HCT116 (cell line): ENCODE data around the gene LKAAEAR1. TPM values are rescaled to one million over a fixed set of nuclear protein-coding genes. Genes with fewer than 3 reads are reported as not detected.

Source experiments
- ATAC-seq: fragments of 200-7000 bp; cut with Tn5 transposase; 2 replicates; pipeline ENCODE4 v1.9.1; 2020; ENCODE audit warnings: mild to moderate bottlenecking, moderate library complexity
- BruUV-seq: library from RNA; stranded (reverse); fragments of 400-500 nt; replicated peaks from 2 replicates; lab custom pipeline; 2021; lab: Mats Ljungman, UMichigan
- CTCF ChIA-PET: fragments of 300-600 bp; sonication (Branson Sonifier 250); formaldehyde crosslinking; loops from one replicate; lab custom pipeline; 2021; ENCODE audit warnings: antibody characterized with exemption; lab: Charles Lee
- POLR2A ChIA-PET: fragments of 300-600, 350-600 bp; sonication (Branson Sonifier 250); formaldehyde crosslinking; loops from one replicate; lab custom pipeline; 2021; ENCODE audit warnings: antibody characterized with exemption; lab: Charles Lee
- RAD21 ChIA-PET, 2 experiments: fragments of 300-600 bp; sonication (Branson Sonifier 250); formaldehyde crosslinking; loops; one replicate each; lab custom pipeline; 2023; ENCODE audit warnings: low total read pairs in 2 of 2; ENCODE audit not compliant: uncharacterized antibody in 2 of 2, unreplicated experiment in 2 of 2, low non-redundant PET in 1 of 2; lab: Charles Lee
- DNase-seq: peaks from one replicate; pipeline ENCODE4 v3.0.0-alpha.2; 2010; ENCODE audit warnings: low read depth, low spot score
- H2AFZ ChIP-seq: fragments of 200-600 bp; shearing (Covaris generic), sonication (generic); 2 replicates; pipeline ENCODE4 v1.6.1; 2017; ENCODE audit warnings: low read depth, mixed run types, mixed read lengths, antibody characterized with exemption, low read length; ENCODE audit not compliant: poor library complexity, severe bottlenecking
- H3K27ac ChIP-seq: 2 replicates; pipeline ENCODE4 v1.5.1; 2012; ENCODE audit warnings: low read depth, low read length
- H3K27me3 ChIP-seq: fragments of 200-600 bp; sonication (generic); 2 replicates; pipeline ENCODE4 v1.6.1; 2016; ENCODE audit warnings: mixed run types, low read length, mixed read lengths; ENCODE audit not compliant: insufficient read depth
- H3K36me3 ChIP-seq, 2 experiments: fragments of 200-500 bp in 1 of 2; fragments of 200-600 bp in 1 of 2; sonication (Bioruptor generic) in 1 of 2; sonication (generic) in 1 of 2; 2 replicates each; pipeline versions ENCODE4 v1.5.1 to v1.6.1; 2014 to 2016; ENCODE audit warnings: low read length in 2 of 2, inconsistent platforms in 1 of 2, mixed read lengths in 1 of 2, mixed run types in 1 of 2; ENCODE audit not compliant: insufficient read depth in 2 of 2, control insufficient read depth in 1 of 2
- H3K4me1 ChIP-seq, 2 experiments: fragments of 200-600 bp in 1 of 2; sonication (generic) in 1 of 2; 2 replicates each; pipeline versions ENCODE4 v1.5.1 to v1.6.1; 2012 to 2017; ENCODE audit warnings: low read length in 2 of 2, inconsistent platforms in 1 of 2, mild to moderate bottlenecking in 1 of 2, mixed read lengths in 1 of 2, mixed run types in 1 of 2, moderate library complexity in 1 of 2; ENCODE audit not compliant: insufficient read depth in 2 of 2, control insufficient read depth in 1 of 2
- H3K4me2 ChIP-seq: fragments of 200-600 bp; sonication (generic); 2 replicates; pipeline ENCODE4 v1.6.1; 2017; ENCODE audit warnings: mixed run types, low read length, mixed read lengths
- H3K4me3 ChIP-seq, 2 experiments: fragments of 200-600 bp in 1 of 2; sonication (generic) in 1 of 2; replicated peaks in 1 of 2; 2 replicates each; pipeline ENCODE4 v1.5.1; 2011 to 2016; ENCODE audit warnings: low read length in 2 of 2, control low read depth in 1 of 2, low read depth in 1 of 2, mild to moderate bottlenecking in 1 of 2, mixed read lengths in 1 of 2, mixed run types in 1 of 2
- H3K79me2 ChIP-seq: fragments of 200-600 bp; sonication (generic); 2 replicates; pipeline ENCODE4 v1.6.1; 2017; ENCODE audit warnings: mild to moderate bottlenecking, mixed run types, low read length, moderate library complexity, mixed read lengths; ENCODE audit not compliant: insufficient read depth
- H3K9ac ChIP-seq: fragments of 200-600 bp; sonication (generic); 2 replicates; pipeline ENCODE4 v1.6.1; 2016; ENCODE audit warnings: low read length, mixed read lengths
- H3K9me2 ChIP-seq: fragments of 200-600 bp; sonication (generic), shearing (Covaris generic); 2 replicates; pipeline ENCODE4 v1.6.1; 2017; ENCODE audit warnings: mixed run types, mild to moderate bottlenecking, moderate library complexity; ENCODE audit not compliant: insufficient read depth
- H3K9me3 ChIP-seq, 2 experiments: fragments of 200-500 bp in 1 of 2; fragments of 200-600 bp in 1 of 2; sonication (Bioruptor generic) in 1 of 2; sonication (generic) in 1 of 2; 2 replicates each; pipeline ENCODE4 v1.6.1; 2014 to 2017; ENCODE audit warnings: low read length in 2 of 2, mixed read lengths in 2 of 2, inconsistent platforms in 1 of 2, low read depth in 1 of 2, mild to moderate bottlenecking in 1 of 2, mixed run types in 1 of 2, moderate library complexity in 1 of 2; ENCODE audit not compliant: control insufficient read depth in 1 of 2, insufficient read depth in 1 of 2
- H4K20me1 ChIP-seq: fragments of 200-600 bp; sonication (generic), shearing (Covaris generic); 2 replicates; pipeline ENCODE4 v1.6.1; 2017; ENCODE audit warnings: mixed run types, mild to moderate bottlenecking, moderate library complexity; ENCODE audit not compliant: insufficient read depth
- REST ChIP-seq: IDR thresholded peaks from 2 replicates; pipeline ENCODE4 v1.6.1; 2012; ENCODE audit warnings: low read depth
- ZNF274 ChIP-seq: fragments of 200-500 bp; sonication (Bioruptor generic); IDR thresholded peaks from 2 replicates; pipeline ENCODE4 v1.6.1; 2014; ENCODE audit warnings: mild to moderate bottlenecking, low read depth, low read length, inconsistent platforms
- intact Hi-C: fragments of 100-400 bp; cut with micrococcal nuclease; formaldehyde crosslinking; loops from 2 replicates; pipeline ENCODE4 v1.10.0; 2022
- total RNA-seq: library from RNA; stranded (reverse); gene quantifications from one replicate; pipeline ENCODE4 v1.2.1, GENCODE V29; 2021; ENCODE audit not compliant: unreplicated experiment

LKAAEAR1 gene
- total RNA-seq, 1 experiment from 2014 or later: not detected

- ChIA-PET CTCF (interaction anchor here (1.0 to 1.5 kb wide), 5 partner anchors 9 to 198 kb away, joined by 3 to 8 read pairs (median 4); partner anchors contain the start of gene TPD52L2), RAD21 (interaction anchor here in 1 of 2 experiments (1.8 kb wide), 1 partner anchor 25 kb away, joined by 5 read pairs; no protein-coding TSS in a partner anchor), POLR2A (interaction anchor here (0.7 to 1.0 kb wide), 4 partner anchors 10 to 198 kb away, joined by 4 to 7 read pairs (median 5); partner anchors contain the start of genes PRPF6 and TPD52L2)
- peak overlapping the region; percentile 76 for H3K27ac ChIP-seq
- no peaks in the 10 kb centered on the region for H3K9me3 ChIP-seq
- peak overlapping the region; percentile 78 for H3K9ac ChIP-seq
- no peaks in the 10 kb centered on the region for H3K79me2 ChIP-seq
- no peaks in the 10 kb centered on the region for H3K27me3 ChIP-seq
- no peaks in the 10 kb centered on the region for H3K9me2 ChIP-seq
- ATAC-seq (no peak), DNase-seq (no peak)
- BruUV-seq: no TSS peak
- intact Hi-C loops: no loop called here
- H3K36me3 ChIP-seq: no peaks in the 10 kb centered on the region
- H4K20me1 ChIP-seq: no peaks in the 10 kb centered on the region
- peak overlapping the region; percentile 84 for H3K4me2 ChIP-seq
- peaks cover 42 to 54% of the 10 kb centered on the region in 2 experiments for H3K4me1 ChIP-seq
- TF ChIP-seq REST: no peak
- no peak for TF ChIP-seq ZNF274
- peak overlapping the region; percentile 78 to 84 for H3K4me3 ChIP-seq
- H2AFZ ChIP-seq: no peak overlapping the region
These were observed 20.6 kb downstream of the LKAAEAR1 start for GRCh38 chr20:64063389-64064144.
